Measurements from ENCODE around the gene RASL10A. TPM values are rescaled to one million over a fixed set of nuclear protein-coding genes. Genes with fewer than 3 reads are reported as not detected.

Gene RASL10A
- total RNA-seq, 1 experiment from 2014 or later: not detected

DNA sequence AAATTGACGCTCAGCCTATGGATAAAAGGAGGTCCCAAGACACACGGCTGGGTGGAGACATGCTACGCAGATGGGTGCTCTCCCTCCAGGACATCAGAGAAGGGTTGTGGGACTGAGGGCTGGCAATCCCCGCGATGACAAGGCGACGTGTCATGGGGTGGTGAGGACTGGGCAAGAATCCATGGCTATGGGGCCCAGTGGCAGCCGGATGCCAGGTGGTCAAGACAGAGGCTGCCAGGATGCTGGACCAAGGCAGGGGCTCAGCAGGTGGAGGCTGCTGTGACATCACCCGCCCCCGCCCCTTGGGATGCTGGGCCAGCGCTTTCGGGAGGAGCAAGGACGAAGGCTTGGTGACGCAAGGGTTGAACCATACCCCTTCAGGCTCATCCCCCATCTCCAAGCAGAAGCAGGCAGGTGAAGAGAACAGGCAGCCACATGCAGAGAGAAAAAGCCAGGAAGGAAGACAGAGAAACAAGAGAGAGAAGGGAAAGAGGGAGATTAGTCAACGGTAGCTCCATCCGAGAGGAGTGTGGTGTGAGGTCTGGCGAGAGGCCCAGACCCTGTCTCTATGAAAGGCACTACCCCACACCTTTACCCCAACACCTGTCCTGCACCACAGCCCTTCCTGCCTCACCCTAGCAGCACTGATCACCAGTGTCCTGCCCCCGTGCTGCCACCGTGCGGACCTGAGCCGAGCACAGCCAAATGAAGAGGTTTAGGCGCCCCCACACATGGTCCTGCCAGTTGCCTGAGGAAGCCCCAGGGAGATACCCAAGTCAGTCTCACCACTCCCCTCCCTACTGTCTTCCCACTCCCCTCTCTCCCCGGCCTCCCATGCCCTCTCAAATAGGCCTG, 24.1 kb upstream of the RASL10A start:
- no peak for DNase-seq (ENCODE audit: extremely low read depth, low read depth)

DNA sequence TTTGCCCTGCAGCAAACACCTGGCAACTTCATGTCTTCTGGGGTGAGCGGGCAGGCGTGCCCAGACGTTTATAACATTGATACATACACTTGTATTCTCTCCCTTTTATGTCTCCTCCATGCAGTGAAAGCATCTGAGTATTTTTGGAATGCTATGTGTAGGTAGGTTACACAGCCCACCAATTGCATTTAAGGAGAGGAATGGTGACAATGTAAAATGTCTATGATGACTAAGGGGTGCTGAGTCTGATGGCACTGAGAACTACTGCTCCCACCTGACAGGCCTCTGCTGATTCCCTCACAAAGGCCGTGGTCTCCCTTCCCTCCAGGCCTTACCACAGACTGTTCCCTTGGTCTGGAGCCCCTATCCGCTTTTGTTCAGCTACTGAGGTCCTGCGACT, 22.9 kb upstream of the RASL10A start:
- no peak for DNase-seq (ENCODE audit: extremely low read depth, low read depth)

DNA sequence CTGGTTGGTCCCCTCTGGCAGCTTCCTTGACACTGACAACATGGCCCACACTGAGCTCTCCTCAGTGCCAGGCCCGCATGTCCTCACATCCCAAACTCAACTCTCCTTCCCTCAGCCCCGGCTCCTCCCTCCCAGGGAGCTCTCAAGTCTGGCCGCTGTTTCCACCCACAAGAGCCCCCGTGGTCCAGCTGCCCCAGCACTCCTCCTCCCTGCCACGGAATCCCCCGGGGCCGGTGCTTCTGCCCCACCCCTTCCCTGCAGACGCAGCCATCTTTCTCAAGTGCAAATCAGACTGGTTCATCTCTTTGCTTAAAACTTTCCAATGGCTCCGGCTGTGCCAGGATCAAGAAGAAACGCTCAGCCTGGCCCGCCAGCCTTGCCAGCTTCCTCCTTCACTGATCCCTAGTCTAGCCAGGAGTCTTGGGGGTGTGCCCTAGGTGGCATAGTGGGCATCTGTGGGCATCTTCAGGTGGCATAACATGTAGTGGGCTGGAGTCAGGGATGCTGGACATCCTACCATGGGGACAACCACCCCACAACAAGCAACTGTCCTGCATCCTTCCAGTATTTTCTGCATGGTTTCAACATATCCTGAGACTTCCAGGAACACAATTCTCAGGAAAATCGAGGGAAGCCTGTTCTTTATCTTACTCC, 22.3 kb upstream of the RASL10A start:
- DNase-seq (ENCODE audit: extremely low read depth, low read depth): no peak

DNA sequence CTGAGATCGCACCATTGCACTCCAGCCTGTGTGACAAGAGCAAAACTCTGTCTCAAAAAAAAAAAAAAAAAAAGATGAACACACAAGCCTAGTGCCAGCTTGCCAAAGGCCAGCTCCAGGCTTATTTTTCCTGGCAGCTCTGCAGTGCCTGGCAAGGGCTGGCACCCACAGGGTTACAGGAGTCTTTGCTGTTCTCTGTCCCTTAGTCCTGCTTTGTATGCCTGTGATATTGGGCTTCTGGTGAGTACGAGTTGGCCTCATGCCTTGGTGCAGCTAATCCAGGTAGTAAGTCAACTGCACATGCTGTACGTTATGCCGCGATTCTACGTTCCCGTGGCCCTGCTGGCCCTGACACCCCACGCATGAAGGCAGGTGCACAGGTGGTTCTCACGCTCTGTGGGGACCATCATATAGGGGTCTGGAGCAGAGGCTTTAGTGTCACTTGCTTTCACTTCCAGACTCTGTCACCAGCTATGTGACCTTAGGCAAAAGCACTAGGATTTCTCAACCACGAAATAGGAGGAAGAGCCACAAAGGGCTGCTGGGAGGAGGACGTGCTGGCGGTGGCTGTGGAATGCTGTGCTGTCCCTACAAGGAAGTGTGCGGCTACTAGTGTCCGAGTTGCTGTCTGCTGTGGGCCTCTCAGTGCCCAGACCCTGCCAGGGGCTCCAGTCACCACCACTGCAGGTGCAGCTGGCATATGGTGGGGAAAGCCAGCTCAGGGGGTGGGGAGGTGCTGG, 21.4 kb upstream of the RASL10A start:
- DNase-seq (ENCODE audit: extremely low read depth, low read depth): no peak

DNA sequence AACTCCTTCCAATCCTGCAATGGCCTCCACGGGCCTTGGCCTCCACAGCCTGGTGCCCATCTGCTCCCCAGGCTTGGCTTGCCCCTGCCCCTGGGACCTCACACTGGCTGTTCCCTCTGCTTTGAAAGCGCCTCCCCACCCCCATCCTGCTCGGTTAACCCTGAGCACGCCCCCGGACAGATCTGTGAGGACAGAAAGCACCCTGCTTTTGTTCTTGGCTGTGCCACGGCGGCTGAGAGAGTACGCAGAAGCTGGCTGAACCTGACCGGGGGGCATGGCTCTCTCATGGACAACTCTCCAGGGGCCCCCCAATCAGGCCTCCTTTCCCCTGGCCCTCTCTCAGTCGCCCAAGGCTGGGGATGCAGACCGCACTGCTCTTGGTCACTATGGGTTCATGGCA, 20.2 kb upstream of the RASL10A start:
- no peak for DNase-seq (ENCODE audit: extremely low read depth, low read depth)

DNA sequence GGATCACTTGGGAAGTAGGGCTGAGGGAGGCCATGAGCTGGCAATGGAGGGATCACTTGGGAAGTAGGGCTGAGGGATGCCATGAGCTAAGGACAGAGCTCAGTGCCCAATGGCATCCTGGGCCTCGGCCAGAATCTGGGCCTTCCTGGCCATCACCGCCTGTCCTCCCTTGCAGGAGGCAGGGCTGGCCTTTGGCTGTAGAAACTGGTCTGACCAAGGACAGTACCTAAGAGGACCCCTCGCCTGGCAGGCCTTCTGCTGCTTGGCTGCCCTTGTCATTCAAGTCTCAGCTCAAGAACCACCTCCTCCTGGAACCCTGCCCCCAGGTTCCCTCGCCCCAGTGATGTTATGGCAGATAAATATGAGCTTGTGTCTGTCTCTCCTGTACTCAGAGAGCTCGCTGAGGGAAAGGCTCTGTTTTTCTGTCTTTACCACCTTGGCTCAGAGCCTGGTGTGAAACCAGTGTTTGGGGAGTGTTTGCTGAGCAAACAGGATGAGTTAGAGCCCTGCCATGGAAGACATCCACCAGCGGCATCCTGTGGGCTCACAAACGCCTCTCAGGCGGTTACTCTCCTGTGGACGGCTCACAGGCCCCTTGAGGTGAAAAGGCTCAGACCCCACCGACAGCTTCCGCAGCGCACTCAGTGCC, 19.3 kb upstream of the RASL10A start:
- no peak for DNase-seq (ENCODE audit: extremely low read depth, low read depth)

DNA sequence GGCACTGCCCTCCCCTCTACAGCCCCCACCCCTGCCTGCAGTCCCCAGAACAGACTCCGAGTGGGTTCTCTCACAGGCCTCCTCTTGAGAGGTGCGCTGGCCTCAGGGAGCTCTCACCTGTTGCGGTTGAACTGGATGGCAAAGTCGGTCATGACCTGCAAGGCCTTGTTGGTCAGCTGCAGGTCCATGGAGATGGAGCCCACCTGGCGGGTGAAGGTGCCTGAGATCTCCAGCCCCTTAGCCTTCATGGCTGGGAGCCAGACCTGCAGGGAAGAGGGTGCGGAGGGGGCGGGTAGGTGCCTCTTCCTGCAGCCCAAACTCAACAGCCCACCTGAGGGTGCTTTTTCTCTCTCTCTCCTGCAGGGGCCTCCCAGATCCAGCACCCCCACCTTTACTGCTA, 18.7 kb upstream of the RASL10A start:
- no peak for DNase-seq (ENCODE audit: extremely low read depth, low read depth)

DNA sequence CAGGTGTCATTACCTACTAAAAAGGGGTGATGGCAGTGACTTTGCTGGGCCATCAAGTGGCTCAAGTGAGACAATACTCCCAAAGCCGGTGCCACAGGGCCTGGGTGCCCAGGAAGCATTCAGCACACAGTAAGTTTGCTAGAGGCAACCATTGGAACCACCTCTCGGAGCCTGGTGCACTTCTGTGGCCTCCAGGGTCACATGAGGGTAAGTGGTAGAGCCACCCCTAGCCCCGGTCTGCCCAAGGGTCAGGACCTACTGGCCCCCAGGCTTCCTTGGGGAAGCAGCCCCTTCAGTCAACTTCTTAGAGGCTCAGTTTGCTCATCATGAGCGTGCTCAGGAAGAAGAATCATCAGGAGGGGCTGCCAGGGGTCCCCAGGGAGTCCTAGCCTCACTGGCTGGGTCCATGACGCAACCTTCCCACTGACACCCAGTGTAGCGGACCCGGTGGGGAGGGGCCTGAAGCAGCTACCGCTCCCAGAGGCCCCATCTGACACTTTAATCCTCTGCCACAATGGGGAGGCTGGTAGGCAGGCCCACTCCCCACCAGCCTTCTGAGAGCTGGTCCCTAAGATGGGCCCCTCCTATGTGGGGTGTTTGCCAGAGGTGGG, 17.5 kb upstream of the RASL10A start:
- DNase-seq (ENCODE audit: extremely low read depth, low read depth): no peak

DNA sequence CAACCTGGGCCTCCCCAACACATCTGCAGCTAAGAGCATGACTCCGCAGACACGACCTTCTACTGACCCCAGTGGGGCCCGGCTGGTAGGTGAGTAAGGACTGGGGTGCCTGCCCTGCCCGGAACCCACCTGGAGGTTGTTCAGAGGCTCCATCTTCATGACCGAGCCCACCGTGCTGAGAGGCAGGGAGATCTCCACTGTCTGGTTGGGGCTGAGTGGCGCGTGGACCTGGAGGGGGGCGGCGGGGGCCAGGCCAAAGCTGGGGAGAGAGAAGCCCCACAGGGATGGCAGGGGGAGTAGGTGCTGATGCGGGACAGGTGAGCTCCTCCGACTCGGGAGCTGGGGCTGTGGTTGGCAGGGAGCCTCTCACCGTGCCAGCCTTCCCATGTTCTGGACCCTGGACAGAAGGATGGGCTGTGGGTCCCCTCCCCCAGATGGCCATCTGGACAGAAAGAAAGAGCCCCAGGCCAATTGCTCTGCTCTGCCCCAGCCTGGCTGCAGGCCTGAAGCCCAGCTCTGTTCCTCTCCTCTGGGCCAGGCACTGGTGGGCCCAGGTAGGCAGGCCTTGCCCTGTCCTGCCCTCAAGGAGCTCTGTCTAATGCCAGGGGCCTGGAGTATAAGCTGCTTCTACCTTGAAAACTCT, 16.3 kb upstream of the RASL10A start:
- DNase-seq (ENCODE audit: extremely low read depth, low read depth): no peak

DNA sequence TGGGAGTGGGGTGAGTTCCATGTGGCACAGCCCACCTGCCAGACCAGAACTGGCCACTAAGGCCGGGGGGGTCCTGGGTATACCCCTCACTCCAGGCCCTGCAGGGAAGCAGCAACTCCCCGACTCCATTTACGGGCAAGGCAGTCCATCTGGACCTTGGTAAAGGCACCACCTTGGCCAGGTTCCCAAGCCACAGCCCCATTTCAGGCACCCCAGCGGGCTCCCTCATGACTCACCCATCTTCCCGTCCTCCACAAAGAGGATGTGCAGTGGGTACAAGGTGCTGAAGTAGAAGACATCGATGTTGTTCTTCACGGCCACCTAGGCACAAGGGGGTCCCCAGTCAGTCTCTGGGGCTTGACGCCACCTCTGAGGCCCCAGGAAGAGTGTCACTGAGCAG, 15.7 kb upstream of the RASL10A start:
- no peak for DNase-seq (ENCODE audit: extremely low read depth, low read depth)

DNA sequence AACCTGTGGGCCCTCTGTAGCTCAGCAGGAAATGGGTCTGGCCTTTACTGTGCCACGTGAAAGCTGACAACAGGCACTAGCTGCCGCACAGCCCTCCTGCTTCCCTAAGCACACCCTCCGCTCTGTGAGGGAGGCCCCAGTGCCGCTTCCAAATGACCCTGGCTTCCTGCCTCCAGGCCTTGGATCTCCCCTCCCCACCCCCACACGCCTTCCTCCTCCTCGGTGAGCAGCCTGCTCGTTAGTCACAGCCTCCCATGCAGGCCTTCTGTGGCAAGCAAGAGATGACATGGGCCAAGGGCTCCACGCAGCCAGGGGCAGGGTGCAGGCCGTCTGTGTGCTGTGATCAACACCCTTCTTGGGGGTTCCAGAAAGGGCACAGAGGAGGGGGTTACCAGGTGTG, 15.3 kb upstream of the RASL10A start:
- no peak for DNase-seq (ENCODE audit: extremely low read depth, low read depth)

DNA sequence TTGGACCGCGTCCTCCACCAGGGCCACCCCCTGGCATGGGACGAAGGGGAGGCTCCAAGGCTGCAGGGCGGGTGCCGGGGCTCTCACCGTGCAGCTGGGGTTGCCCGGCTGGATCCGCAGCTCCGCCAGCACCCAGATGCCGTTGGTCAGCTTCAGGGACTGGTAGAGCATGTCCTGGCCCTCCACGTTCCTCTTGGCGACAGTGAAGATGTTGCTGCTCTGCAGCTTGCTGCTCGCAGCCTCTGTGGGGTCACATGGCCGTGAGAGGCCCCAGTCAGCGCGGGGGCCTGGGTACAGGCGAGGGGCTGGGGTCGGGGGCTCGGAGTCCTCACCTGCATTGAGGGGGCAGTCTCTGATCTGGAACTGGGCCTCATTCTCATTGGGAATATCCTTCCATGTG, 14.8 kb upstream of the RASL10A start:
- DNase-seq (ENCODE audit: extremely low read depth, low read depth): no peak

DNA sequence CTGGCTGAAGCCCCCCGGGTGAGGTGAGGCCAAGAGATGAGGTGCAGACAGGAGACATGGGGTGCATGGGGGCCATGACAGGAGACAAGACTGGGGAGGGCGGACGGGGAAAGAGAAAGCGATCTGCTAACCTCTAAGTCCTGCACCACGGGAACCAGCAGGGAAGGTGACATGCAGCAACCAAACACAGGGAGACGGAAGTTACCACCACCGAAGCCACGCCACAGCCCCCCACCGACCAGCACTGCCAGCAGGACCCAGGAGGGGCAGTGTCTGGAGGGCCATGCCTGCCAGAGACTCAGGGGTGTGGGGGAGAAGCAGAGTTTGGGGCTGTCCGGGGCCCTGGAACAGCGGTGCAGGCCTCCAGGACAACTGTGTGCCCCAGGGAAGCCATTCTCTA, 14.1 kb upstream of the RASL10A start:
- no peak for DNase-seq (ENCODE audit: extremely low read depth, low read depth)

DNA sequence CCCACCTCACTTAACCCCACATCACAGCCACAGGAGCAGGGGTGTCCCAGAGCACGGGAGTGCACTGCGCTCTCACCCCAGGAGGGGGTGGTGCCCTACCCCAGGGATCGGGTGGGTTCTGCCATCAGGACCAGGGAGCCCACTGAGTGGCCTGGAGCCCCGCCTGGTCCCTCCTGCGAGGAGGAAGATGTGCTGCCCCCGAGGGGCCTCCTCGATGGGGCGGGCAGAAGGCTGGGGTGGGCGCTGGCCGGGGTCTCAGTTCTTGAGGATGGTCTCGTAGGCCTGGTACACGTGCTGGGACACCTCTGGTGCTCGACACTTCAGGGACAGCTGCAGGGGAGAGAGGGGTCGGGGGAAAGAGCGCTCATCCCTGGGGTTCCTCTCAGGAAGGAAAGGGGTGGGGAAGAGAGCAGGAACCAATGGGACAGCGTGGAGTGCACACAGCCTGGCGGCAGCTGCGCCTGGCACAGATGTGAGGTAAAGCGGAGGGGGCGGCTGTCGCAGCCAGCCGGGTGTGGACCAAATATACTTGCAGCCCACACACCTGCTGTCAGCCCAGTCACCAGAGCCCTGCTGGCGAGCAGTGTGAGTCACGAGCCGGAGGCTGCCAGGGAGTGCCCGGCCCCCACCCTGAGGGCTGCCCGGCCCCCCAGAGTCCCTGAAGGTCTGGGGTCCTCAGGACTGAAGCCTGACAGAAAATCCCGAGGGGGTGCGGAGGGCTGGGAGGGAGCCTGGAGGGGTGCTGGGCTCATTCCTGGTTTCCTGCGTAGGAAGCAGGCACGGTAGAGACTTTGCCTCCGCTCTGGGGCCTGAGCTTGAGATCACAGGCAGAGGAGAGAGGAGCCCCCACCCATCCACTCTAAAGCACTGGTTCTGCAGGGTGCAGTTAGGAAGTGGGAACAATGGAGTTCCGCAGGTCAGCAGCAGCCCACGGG, 13.3 kb upstream of the RASL10A start:
- DNase-seq (ENCODE audit: extremely low read depth, low read depth): no peak

DNA sequence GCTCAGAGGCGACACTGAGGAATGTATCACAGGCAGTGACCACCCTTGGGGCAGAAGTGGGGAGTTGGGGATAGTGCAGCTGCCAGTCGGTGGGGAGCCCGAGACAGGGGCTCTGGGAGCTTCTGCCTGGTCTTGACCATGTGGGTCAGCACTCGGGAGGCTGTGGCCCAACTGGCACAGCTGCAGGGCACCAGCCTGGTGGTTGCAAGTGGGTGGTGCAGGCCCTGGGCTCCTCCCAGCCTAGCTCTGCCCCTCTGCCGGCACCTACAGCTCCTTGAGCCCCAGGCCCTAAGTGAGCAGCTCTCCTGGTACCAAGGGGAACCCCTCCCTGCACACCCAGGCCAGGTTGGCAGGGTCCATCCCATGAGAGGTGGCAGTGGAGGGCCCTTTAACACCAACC, 12.6 kb upstream of the RASL10A start:
- DNase-seq (ENCODE audit: extremely low read depth, low read depth): no peak

DNA sequence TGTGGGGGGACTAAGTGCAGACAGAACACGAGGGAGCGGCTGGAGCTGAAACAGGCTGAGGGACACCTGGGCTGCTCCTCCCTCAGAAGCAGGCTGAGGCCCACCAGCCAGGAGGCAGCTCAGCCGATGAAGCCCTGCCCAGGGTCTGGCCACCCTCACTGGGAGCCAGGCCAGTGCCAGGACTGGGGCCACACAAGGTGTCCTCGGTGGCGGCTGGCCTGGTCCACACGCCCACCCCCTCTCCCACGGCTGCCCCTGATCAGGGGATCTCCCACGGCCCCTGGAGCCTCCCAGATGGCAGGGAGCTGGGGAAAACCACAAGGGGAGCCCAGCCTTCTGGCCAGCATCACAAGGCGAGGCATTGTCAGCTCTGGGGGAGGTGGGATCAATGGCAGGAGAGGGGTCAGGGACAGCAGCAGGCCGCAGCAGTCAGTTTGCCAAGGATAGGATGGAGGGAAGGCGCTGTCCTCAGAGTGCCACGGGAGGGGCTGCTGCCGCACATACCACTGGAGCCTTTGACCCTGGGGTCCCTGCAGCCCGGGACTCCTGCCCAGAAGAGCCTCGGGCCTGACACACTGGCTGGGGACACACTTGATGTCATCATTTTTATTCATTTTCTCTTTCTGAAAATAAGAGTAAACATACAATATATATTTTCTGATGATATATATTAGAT, 11.7 kb upstream of the RASL10A start:
- DNase-seq (ENCODE audit: extremely low read depth, low read depth): no peak

DNA sequence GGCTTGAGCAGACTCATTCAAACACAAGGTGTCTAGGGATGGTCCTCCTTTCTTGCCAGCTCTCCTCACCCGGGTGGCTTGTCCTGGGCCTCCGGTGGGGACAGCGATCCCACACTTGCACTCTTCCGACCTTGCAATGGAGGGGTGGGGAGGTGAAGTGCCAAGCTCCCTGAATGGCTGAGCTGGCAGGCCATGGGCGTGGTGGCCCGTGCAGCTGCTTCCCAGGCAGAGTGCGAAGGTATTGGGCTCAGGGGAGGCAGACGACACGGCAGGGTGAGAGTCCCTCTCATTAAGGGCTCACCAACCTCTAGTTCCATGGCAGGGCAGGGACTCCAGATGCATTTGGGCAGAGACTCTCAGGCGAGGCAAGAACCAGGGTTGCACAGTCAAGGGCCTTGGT, 11.0 kb upstream of the RASL10A start:
- DNase-seq (ENCODE audit: extremely low read depth, low read depth): no peak

DNA sequence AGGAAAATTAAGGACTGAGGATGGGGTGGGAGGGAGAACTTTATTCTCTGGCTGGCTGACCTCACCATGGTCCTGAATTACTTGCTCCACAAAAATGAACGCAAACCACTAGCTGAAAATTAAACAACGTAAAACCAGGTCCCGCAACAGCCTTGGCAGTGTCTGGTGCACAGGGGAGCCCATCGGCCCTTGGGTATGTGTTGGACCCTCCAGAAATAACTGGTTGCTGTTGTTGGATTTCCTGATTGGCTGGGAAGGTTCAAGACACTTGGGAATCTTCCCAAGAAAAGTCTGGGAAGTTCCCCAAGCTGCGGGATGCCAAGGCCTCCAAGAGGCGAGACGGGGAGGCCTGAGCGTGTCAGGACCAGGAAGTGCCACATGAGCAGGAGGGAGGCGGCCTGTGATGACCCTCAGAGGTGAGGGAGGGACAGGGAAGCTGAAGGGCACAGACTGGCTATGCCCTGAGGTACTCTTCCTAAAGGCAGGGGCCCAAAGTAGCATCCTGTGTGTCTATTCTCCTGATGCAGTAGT, 10.4 kb upstream of the RASL10A start:
- DNase-seq (ENCODE audit: extremely low read depth, low read depth): no peak
